NCI-H82 (cell line): ENCODE results near the gene GSC.
"Not testable (repeated sequence)": the region's sequence is repeated elsewhere in the genome, so short reads cannot be mapped to it uniquely, and the experiment has no call there.

Source experiments
- DNase-seq: peaks from one replicate; lab custom pipeline; 2025; lab: John Stamatoyannopoulos, UW

GSC gene

GRCh38 chr14:94771906-94772490 lies 2.1 kb upstream of the GSC start:
- DNase-seq, result peak; percentile 3

GRCh38 chr14:94771158-94771905 lies 1.4 kb upstream of the GSC start:
- DNase-seq, result no peak

GRCh38 chr14:94770815-94771157 lies 873 bp upstream of the GSC start:
- DNase-seq, result no peak

- DNase-seq, result peak; percentile 95
Observed at GRCh38 chr14:94770251-94770749, 387 bp upstream of the GSC start.

- DNase-seq, result peak; percentile 26
Observed at GRCh38 chr14:94768521-94769390, 1.2 kb downstream of the GSC start.

- DNase-seq, result no peak
Observed at GRCh38 chr14:94768141-94768520, 1.8 kb downstream of the GSC start.

- peak; percentile 10 for DNase-seq
Observed at GRCh38 chr14:94767321-94767878, 2.5 kb downstream of the GSC start.

- DNase-seq, result no peak
Observed at GRCh38 chr14:94764573-94764972, 5.3 kb downstream of the GSC start.

- no peak for DNase-seq
Observed at GRCh38 chr14:94762431-94762830, 7.5 kb downstream of the GSC start.

GRCh38 chr14:94761997-94762377 lies 7.9 kb downstream of the GSC start:
- no peak for DNase-seq

GRCh38 chr14:94761348-94761996 lies 8.4 kb downstream of the GSC start:
- no peak for DNase-seq

- DNase-seq, result no peak
Observed at GRCh38 chr14:94756310-94756882, 13.5 kb downstream of the GSC start.

GRCh38 chr14:94754391-94754942 lies 15.4 kb downstream of the GSC start:
- DNase-seq, result no peak

- no peak for DNase-seq
Observed at GRCh38 chr14:94752591-94753436, 17.1 kb downstream of the GSC start.

- no peak for DNase-seq
Observed at GRCh38 chr14:94751956-94752355, 18.0 kb downstream of the GSC start.

GRCh38 chr14:94751321-94751720 lies 18.6 kb downstream of the GSC start:
- no peak for DNase-seq

- no peak for DNase-seq
Observed at GRCh38 chr14:94750371-94750770, 19.5 kb downstream of the GSC start.

GRCh38 chr14:94748667-94749347 lies 21.1 kb downstream of the GSC start:
- DNase-seq, result peak; percentile 45

- no peak for DNase-seq
Observed at GRCh38 chr14:94747739-94748138, 22.2 kb downstream of the GSC start.

- DNase-seq, result not testable (repeated sequence)
Observed at GRCh38 chr14:94747153-94747552, 22.8 kb downstream of the GSC start.
